OCI-LY3 (cell line): ENCODE results near the gene ZNF620.
A peak's percentile ranks its signal among the peaks of the same experiment; 100 is the strongest.
"Not testable (repeated sequence)": the region's sequence is repeated elsewhere in the genome, so short reads cannot be mapped to it uniquely, and the experiment has no call there.

ENCODE experiments used
- H2AFZ ChIP-seq: fragments of 200-600, 300-600 bp; shearing (Covaris generic); 2 replicates; pipeline ENCODE4 v1.6.0; 2014; ENCODE audit warnings: antibody characterized with exemption, low read depth, low read length
- H3K27ac ChIP-seq: fragments of 200-600, 300-600 bp; sonication (generic); 2 replicates; pipeline ENCODE4 v1.5.1; 2014; ENCODE audit warnings: mild to moderate bottlenecking, low read length, moderate library complexity, mixed read lengths
- H3K27me3 ChIP-seq: fragments of 200-600, 300-600 bp; sonication (generic); 2 replicates; pipeline ENCODE4 v1.6.1; 2014; ENCODE audit warnings: low read depth, low read length, mixed read lengths
- H3K36me3 ChIP-seq: fragments of 200-600, 300-600 bp; sonication (generic); replicated peaks from 2 replicates; pipeline ENCODE3; 2014; ENCODE audit warnings: low read depth, low read length, mixed read lengths
- H3K4me1 ChIP-seq: fragments of 300-600, 200-600 bp; sonication (generic); 2 replicates; pipeline ENCODE4 v1.6.1; 2014; ENCODE audit warnings: low read length, mixed read lengths
- H3K4me2 ChIP-seq: fragments of 200-600, 300-600 bp; sonication (generic); 2 replicates; pipeline ENCODE4 v1.6.1; 2014; ENCODE audit warnings: low read length, mixed read lengths
- H3K4me3 ChIP-seq: fragments of 300-600, 200-600 bp; sonication (generic); 2 replicates; pipeline ENCODE4 v1.5.1; 2014; ENCODE audit warnings: antibody characterized with exemption, mild to moderate bottlenecking, low read length, moderate library complexity
- H3K79me2 ChIP-seq: fragments of 300-600, 200-600 bp; shearing (Covaris generic); 2 replicates; pipeline ENCODE4 v1.6.1; 2014; ENCODE audit warnings: mild to moderate bottlenecking, low read length, mixed read lengths
- H3K9ac ChIP-seq: fragments of 300-600, 200-600 bp; shearing (Covaris generic); 2 replicates; pipeline ENCODE4 v1.6.0; 2014; ENCODE audit warnings: mild to moderate bottlenecking, low read length, moderate library complexity
- H3K9me3 ChIP-seq: fragments of 200-600, 300-600 bp; shearing (Covaris generic); 2 replicates; pipeline ENCODE4 v1.6.1; 2014; ENCODE audit warnings: low read length, mixed read lengths; ENCODE audit not compliant: insufficient read depth
- H4K20me1 ChIP-seq: fragments of 200-600, 300-600 bp; sonication (generic); 2 replicates; pipeline ENCODE4 v1.6.1; 2016; ENCODE audit warnings: low read length, mixed read lengths; ENCODE audit not compliant: insufficient read depth
- CTCF ChIP-seq: fragments of 200-600, 300-600 bp; sonication (generic); IDR thresholded peaks from 2 replicates; pipeline ENCODE4 v1.5.1; 2014; ENCODE audit warnings: antibody characterized with exemption, low read length, low read depth
- EZH2phosphoT487 ChIP-seq: fragments of 200-600 bp; shearing (Covaris generic); IDR thresholded peaks from 2 replicates; pipeline ENCODE4 v1.6.1; 2018; ENCODE audit warnings: antibody characterized with exemption, mixed run types, low read depth

Gene ZNF620

GRCh38 chr3:40458473-40458872 is 47.4 kb upstream of the ZNF620 start:
- TF ChIP-seq EZH2phosphoT487: no peak
- no peak for TF ChIP-seq CTCF
- Histone ChIP-seq H3K79me2 (peaks cover 40% of the 10 kb centered on the region), H3K27me3 (no peaks in the 10 kb centered on the region), H3K4me3 (peak overlapping the region; percentile 95), H3K9ac (peak overlapping the region; percentile 97), H3K4me2 (peak overlapping the region; percentile 90), H4K20me1 (peaks cover 19% of the 10 kb centered on the region), H3K36me3 (peaks cover 43% of the 10 kb centered on the region), H2AFZ (no peak overlapping the region), H3K4me1 (peaks cover 21% of the 10 kb centered on the region), H3K9me3 (no peaks in the 10 kb centered on the region), H3K27ac (no peak overlapping the region)

DNA sequence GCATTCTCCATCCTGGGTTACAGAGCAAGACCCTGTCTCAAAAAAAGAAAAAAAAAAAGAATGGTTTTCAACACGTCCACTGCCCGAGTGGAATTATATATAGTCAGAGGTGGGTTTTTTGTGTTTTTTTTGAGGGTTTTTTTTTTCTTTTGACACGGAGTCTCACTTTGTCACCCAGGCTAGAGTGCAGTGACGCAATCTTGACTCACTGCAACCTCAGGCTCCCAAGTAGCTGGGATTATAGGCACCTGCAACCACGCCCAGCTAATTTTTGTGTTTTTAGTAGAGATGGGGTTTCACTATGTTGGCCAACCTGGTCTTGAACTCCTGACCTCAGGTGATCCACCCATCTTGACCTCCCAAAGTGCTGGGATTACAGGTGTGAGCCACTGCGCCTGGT is 45.4 kb upstream of the ZNF620 start:
- H3K27ac ChIP-seq, H2AFZ ChIP-seq, H3K4me3 ChIP-seq, H3K4me2 ChIP-seq, H3K9me3 ChIP-seq, H3K9ac ChIP-seq, H3K27me3 ChIP-seq: not testable (repeated sequence)
- peaks cover 63% of the 10 kb centered on the region for H3K36me3 ChIP-seq
- H3K79me2 ChIP-seq: peaks cover 40% of the 10 kb centered on the region
- H4K20me1 ChIP-seq: peaks cover 19% of the 10 kb centered on the region
- peaks cover 15% of the 10 kb centered on the region for H3K4me1 ChIP-seq

- no peaks in the 10 kb centered on the region for H3K27me3 ChIP-seq
- H3K27ac ChIP-seq: no peak overlapping the region
- no peak overlapping the region for H3K4me2 ChIP-seq
- peaks cover 40% of the 10 kb centered on the region for H3K79me2 ChIP-seq
- H4K20me1 ChIP-seq: peaks cover 19% of the 10 kb centered on the region
- peaks cover 12% of the 10 kb centered on the region for H3K4me1 ChIP-seq
- no peak for TF ChIP-seq CTCF
- no peak overlapping the region for H2AFZ ChIP-seq
- no peaks in the 10 kb centered on the region for H3K9me3 ChIP-seq
- no peak overlapping the region for H3K4me3 ChIP-seq
- no peak overlapping the region for H3K9ac ChIP-seq
- H3K36me3 ChIP-seq: peaks cover 66% of the 10 kb centered on the region
These were observed 44.7 kb upstream of the ZNF620 start for GRCh38 chr3:40461161-40461560.

- not testable (repeated sequence) for H3K4me2 ChIP-seq, H3K4me3 ChIP-seq, H2AFZ ChIP-seq, H3K9ac ChIP-seq, H3K4me1 ChIP-seq, H3K27ac ChIP-seq, H3K27me3 ChIP-seq, H3K9me3 ChIP-seq
- H3K36me3 ChIP-seq: peaks cover 72% of the 10 kb centered on the region
- H3K79me2 ChIP-seq: peaks cover 27% of the 10 kb centered on the region
- H4K20me1 ChIP-seq: peaks cover 18% of the 10 kb centered on the region
These were observed 43.0 kb upstream of the ZNF620 start for GRCh38 chr3:40462838-40463237.

DNA sequence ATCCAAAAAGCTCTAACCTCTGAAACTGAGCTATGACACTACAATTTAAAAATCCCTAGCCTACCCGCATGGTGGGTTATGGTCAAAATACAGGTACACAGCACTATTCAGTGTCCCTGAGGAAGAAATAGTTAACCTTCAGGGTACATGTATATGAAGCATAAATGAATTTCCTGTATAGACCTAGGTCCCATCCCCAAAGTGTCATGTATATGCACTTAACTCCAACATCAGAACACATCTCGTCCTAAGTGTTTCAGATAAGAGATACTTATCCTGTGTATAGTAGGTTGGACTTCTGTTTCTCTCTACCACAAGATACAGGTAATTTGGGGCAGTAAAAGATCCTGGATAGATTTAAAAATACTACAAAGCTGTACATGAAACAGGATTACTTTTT is 42.3 kb upstream of the ZNF620 start:
- no peak overlapping the region for H3K27ac ChIP-seq
- H3K27me3 ChIP-seq: no peaks in the 10 kb centered on the region
- H3K4me1 ChIP-seq: peaks cover 2% of the 10 kb centered on the region
- H4K20me1 ChIP-seq: peaks cover 11% of the 10 kb centered on the region
- H3K4me3 ChIP-seq: no peak overlapping the region
- no peak for TF ChIP-seq CTCF
- TF ChIP-seq EZH2phosphoT487: no peak
- H3K9ac ChIP-seq: no peak overlapping the region
- H3K4me2 ChIP-seq: no peak overlapping the region
- no peaks in the 10 kb centered on the region for H3K9me3 ChIP-seq
- peaks cover 20% of the 10 kb centered on the region for H3K79me2 ChIP-seq
- H2AFZ ChIP-seq: no peak overlapping the region
- peaks cover 72% of the 10 kb centered on the region for H3K36me3 ChIP-seq
